GM23248 (cell line): ENCODE data around the gene TOR1B. TPM values are rescaled to one million over a fixed set of nuclear protein-coding genes. Genes with fewer than 3 reads are reported as not detected.
"Not testable (repeated sequence)": the region's sequence is repeated elsewhere in the genome, so short reads cannot be mapped to it uniquely, and the experiment has no call there.

Experiments
- DNase-seq: peaks from one replicate; pipeline ENCODE4 v3.0.0-alpha.2; 2015
- H2AFZ ChIP-seq: fragments of 200-600 bp; sonication (generic); 2 replicates; pipeline ENCODE4 v1.6.1; 2016; ENCODE audit warnings: antibody characterized with exemption
- H3F3A ChIP-seq: fragments of 200-600 bp; sonication (generic); 2 replicates; pipeline ENCODE4 v1.6.1; 2016; ENCODE audit warnings: mild to moderate bottlenecking, antibody characterized with exemption, mixed run types; ENCODE audit not compliant: insufficient read depth
- H3K27ac ChIP-seq: fragments of 200-600 bp; sonication (generic); 2 replicates; pipeline ENCODE4 v1.5.1; 2016; ENCODE audit warnings: mild to moderate bottlenecking
- H3K27me3 ChIP-seq: fragments of 200-600 bp; sonication (generic); replicated peaks from 2 replicates; pipeline ENCODE4 v1.6.1; 2016; ENCODE audit warnings: mild to moderate bottlenecking; ENCODE audit not compliant: insufficient read depth
- H3K36me3 ChIP-seq: fragments of 200-600 bp; sonication (generic); 2 replicates; pipeline ENCODE4 v1.6.1; 2016; ENCODE audit warnings: low read depth, mild to moderate bottlenecking
- H3K4me1 ChIP-seq: fragments of 200-600 bp; sonication (generic); 2 replicates; pipeline ENCODE4 v1.6.1; 2016; ENCODE audit warnings: mild to moderate bottlenecking; ENCODE audit not compliant: insufficient read depth
- H3K4me2 ChIP-seq: fragments of 200-600 bp; sonication (generic); one replicate; pipeline ENCODE4 v1.6.1; 2016; ENCODE audit warnings: mild to moderate bottlenecking; ENCODE audit not compliant: unreplicated experiment
- H3K4me3 ChIP-seq: fragments of 200-600 bp; sonication (generic); 2 replicates; pipeline ENCODE4 v1.5.1; 2016; ENCODE audit warnings: mild to moderate bottlenecking
- H3K79me2 ChIP-seq: fragments of 200-600 bp; sonication (generic); 2 replicates; pipeline ENCODE4 v1.6.1; 2016; ENCODE audit warnings: mild to moderate bottlenecking; ENCODE audit not compliant: insufficient read depth
- H3K9ac ChIP-seq: fragments of 200-600 bp; sonication (generic); 2 replicates; pipeline ENCODE4 v1.6.1; 2016; ENCODE audit warnings: mild to moderate bottlenecking
- H3K9me2 ChIP-seq: fragments of 200-600 bp; sonication (generic); 2 replicates; pipeline ENCODE4 v1.6.1; 2016; ENCODE audit warnings: mixed run types, mild to moderate bottlenecking, moderate library complexity; ENCODE audit not compliant: insufficient read depth
- H3K9me3 ChIP-seq: fragments of 200-600 bp; sonication (generic); one replicate; pipeline ENCODE4 v1.6.1; 2017; ENCODE audit warnings: low read depth
- H4K20me1 ChIP-seq: fragments of 200-600 bp; sonication (generic); 2 replicates; pipeline ENCODE4 v1.6.0; 2016; ENCODE audit not compliant: insufficient read depth
- EZH2 ChIP-seq: fragments of 200-600 bp; sonication (generic); IDR thresholded peaks from 2 replicates; pipeline ENCODE4 v1.6.1; 2018; ENCODE audit warnings: antibody characterized with exemption, mild to moderate bottlenecking; ENCODE audit not compliant: insufficient read depth, poor library complexity, severe bottlenecking
- EZH2phosphoT487 ChIP-seq: fragments of 200-600 bp; sonication (generic); IDR thresholded peaks from 2 replicates; pipeline ENCODE4 v1.6.1; 2018; ENCODE audit warnings: antibody characterized with exemption, moderate library complexity, mild to moderate bottlenecking, low read depth; ENCODE audit not compliant: insufficient read depth
- WGBS, 2 experiments: methylation state at CpG; one replicate each; pipeline ENCODE4 v1.1.6; 2015 to 2017; ENCODE audit warnings: low lambda C conversion rate in 2 of 2, low coverage in 1 of 2; ENCODE audit errors: missing lambda C conversion rate in 2 of 2; 5-methylcytosine and 5-hydroxymethylcytosine counted together
- in situ Hi-C: fragments of 300-500 bp; cut with MboI; formaldehyde crosslinking; loops from 2 replicates; pipeline ENCODE4 v1.15.0; 2020
- polyA plus RNA-seq: library from polyadenylated mRNA; unstranded; fragments of >200 nt; fragmentation: Nextera tagmentation; extraction: Ambion mirVana; gene quantifications from 2 replicates; pipeline ENCODE4 v1.2.1, GENCODE V29; 2016
- total RNA-seq: library from RNA; depleted of rRNA; stranded (reverse); fragments of >200 nt; shearing (Covaris generic); gene quantifications from 2 replicates; pipeline ENCODE4 v1.2.3, GENCODE V29; 2014

The TOR1B gene
- total and polyA plus RNA-seq, 2 experiments from 2014 or later = 34.5 to 55.1 TPM

DNA sequence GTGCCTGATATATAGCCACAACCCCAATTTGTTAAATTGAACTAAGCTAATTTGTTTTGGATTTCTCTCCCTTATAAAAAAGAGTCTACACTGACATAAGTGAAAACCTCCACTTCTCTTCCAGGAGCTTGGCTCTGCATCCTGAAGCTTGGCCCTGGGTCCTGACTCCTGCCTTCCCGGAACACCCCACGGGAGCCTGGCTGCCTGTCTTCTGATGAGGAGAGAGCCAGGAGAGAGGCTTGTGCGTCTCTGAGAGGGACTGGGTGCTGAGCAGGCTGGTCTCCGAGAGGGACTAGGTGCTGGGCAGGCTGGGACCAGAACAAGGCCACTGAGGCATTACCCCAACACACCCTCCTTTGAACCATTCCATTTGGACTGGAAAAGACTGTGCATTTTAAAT lies 43.7 kb upstream of the TOR1B start:
- in situ Hi-C loops = no loop called here
- no peak for DNase-seq

DNA sequence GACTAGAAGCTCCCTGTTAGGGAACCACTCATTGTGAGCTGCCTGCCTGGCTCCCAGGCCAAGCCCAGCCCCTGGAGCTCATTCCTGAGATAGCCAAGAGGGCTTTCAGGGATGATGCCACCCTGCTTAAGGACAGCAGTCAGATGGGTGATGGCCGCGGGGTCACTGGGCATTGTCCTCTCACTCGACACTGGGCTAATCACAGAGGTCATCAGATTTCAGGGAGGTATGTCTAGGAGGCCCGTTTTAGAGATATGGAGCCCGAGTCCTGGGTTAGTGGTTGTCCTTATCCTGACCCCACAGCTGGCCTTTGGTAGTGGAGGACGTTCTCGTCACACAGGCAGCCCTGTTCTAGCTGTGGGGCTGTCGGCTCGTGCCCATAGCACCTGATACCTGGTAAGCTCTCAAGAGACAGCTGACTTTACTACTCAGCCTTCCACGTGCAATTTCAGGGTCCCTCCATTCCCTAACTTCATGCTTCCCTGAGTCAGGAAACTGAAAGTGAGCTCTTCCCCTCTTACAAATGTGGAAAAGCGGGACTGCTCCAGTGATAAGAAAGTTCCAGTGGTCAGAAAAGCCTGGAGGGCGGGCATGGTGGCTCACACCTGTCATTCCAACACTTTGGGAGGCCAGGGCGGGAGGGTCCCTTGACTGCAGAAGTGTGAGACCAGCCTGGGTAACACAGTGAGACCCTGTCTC lies 43.0 kb upstream of the TOR1B start:
- H4K20me1 ChIP-seq = no peaks in the 10 kb centered on the region
- no peaks in the 10 kb centered on the region for H3K9me2 ChIP-seq
- 87 to 91% methylated on average over 13 of the region's 13 CpGs for WGBS, 2 experiments
- peaks cover 26% of the 10 kb centered on the region for H3K4me1 ChIP-seq
- H3K79me2 ChIP-seq = no peaks in the 10 kb centered on the region
- no peak overlapping the region for H3K9ac ChIP-seq
- TF ChIP-seq EZH2 (no peak), EZH2phosphoT487 (no peak)
- no peak for DNase-seq
- no peak overlapping the region for H3K4me2 ChIP-seq
- H3F3A ChIP-seq = peaks cover 24% of the 10 kb centered on the region
- H3K27me3 ChIP-seq = no peaks in the 10 kb centered on the region
- no peak overlapping the region for H2AFZ ChIP-seq
- no peaks in the 10 kb centered on the region for H3K9me3 ChIP-seq
- in situ Hi-C loops = no loop called here
- H3K36me3 ChIP-seq = no peaks in the 10 kb centered on the region
- H3K27ac ChIP-seq = no peak overlapping the region
- H3K4me3 ChIP-seq = no peak overlapping the region

More for the DNA sequence above, 43.7 kb upstream of the TOR1B start:
- H3K4me2 ChIP-seq = no peak overlapping the region
- no peak overlapping the region for H3K27ac ChIP-seq
- WGBS, 2 experiments = 89 to 90% methylated on average over 4 of the region's 4 CpGs
- H3F3A ChIP-seq = peaks cover 24% of the 10 kb centered on the region
- no peak overlapping the region for H3K4me3 ChIP-seq
- H2AFZ ChIP-seq = no peak overlapping the region
- no peak overlapping the region for H3K9ac ChIP-seq
- no peaks in the 10 kb centered on the region for H3K36me3 ChIP-seq
- peaks cover 26% of the 10 kb centered on the region for H3K4me1 ChIP-seq
- H3K9me3 ChIP-seq = no peaks in the 10 kb centered on the region
- H3K9me2 ChIP-seq = no peaks in the 10 kb centered on the region
- H4K20me1 ChIP-seq = no peaks in the 10 kb centered on the region
- TF ChIP-seq EZH2 = no peak
- no peak for TF ChIP-seq EZH2phosphoT487
- H3K79me2 ChIP-seq = no peaks in the 10 kb centered on the region
- H3K27me3 ChIP-seq = no peaks in the 10 kb centered on the region

DNA sequence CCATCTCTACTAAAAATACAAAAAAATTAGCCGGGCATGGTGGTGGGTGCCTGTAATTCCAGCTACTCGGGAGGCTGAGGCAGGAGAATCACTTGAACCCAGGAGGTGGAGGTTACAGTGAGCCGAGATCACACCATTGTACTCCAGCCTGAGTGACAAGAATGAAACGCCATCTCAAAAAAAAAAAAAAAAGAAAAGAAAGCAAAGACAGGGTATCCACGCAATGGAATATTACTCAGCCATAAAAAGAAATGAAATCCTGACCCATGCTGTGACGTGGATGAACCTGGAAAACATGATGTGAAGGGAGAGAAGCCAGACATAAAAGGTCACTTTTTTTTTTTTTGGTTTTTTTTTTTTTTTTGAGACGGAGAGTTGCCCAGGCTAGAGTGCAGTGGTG lies 42.2 kb upstream of the TOR1B start:
- Histone ChIP-seq H3K4me1 (peaks cover 26% of the 10 kb centered on the region), H3K4me2 (peak overlapping the region; percentile 58), H3F3A (peaks cover 24% of the 10 kb centered on the region), H3K27ac (peak overlapping the region; percentile 94), H3K9ac (peak overlapping the region; percentile 77)
- DNase-seq, H3K9me3 ChIP-seq, H4K20me1 ChIP-seq, H3K36me3 ChIP-seq, H3K9me2 ChIP-seq, H3K79me2 ChIP-seq, H3K27me3 ChIP-seq, H2AFZ ChIP-seq, in situ Hi-C loops, H3K4me3 ChIP-seq: not testable (repeated sequence)
- 74 to 75% methylated on average over 7 of the region's 7 CpGs for WGBS, 2 experiments

DNA sequence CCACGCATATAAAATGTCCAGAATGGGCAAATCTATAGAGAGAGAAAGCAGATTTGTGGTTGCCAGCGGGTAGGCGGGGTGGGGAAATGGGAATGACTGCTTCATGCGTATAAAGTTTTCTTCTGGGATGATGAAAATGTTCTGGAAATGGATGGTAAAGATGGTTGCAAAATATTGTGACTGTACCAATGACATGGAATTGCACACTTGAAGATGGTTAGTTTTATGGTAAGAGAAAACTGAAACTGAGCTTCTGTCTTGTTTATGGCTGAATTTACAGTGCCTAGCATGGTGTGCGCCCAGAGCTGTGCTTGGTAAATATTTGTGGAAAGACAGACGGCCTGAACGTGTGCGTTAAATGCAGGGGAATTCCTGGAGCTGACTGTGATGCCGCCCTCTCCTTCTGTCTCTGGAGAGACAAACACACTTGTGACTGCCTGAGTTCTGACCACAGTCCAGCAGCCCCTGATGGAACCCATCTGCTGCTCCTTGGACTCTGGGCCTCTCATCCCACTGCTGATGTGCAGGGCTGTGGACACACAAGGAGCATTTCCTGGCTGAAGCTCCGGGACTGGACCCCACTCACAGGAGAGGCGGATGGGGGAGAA lies 41.6 kb upstream of the TOR1B start:
- TF ChIP-seq EZH2phosphoT487 (no peak), EZH2 (no peak)
- peak; percentile 74 for DNase-seq
- peak overlapping the region; percentile 77 for H3K9ac ChIP-seq
- H3K4me2 ChIP-seq = peak overlapping the region; percentile 58
- H2AFZ ChIP-seq = peak overlapping the region; percentile 49
- no peaks in the 10 kb centered on the region for H3K9me3 ChIP-seq
- in situ Hi-C loops = no loop called here
- peaks cover 24% of the 10 kb centered on the region for H3F3A ChIP-seq
- WGBS, 2 experiments = 16 to 18% methylated on average over 11 of the region's 11 CpGs
- H3K79me2 ChIP-seq = no peaks in the 10 kb centered on the region
- no peaks in the 10 kb centered on the region for H3K9me2 ChIP-seq
- no peak overlapping the region for H3K4me3 ChIP-seq
- peaks cover 26% of the 10 kb centered on the region for H3K4me1 ChIP-seq
- no peaks in the 10 kb centered on the region for H3K36me3 ChIP-seq
- H3K27me3 ChIP-seq = no peaks in the 10 kb centered on the region
- H3K27ac ChIP-seq = peak overlapping the region; percentile 94
- H4K20me1 ChIP-seq = no peaks in the 10 kb centered on the region
